Panc1 (cell line): ENCODE data around the gene NPR1.

Experiments used
- POLR2AphosphoS5 ChIP-seq: IDR thresholded peaks from 2 replicates; pipeline ENCODE4 v1.6.1; 2012; ENCODE audit warnings: mild to moderate bottlenecking, low read depth, low read length, moderate library complexity
- SIN3A ChIP-seq: IDR thresholded peaks from 2 replicates; pipeline ENCODE4 v1.6.1; 2012; ENCODE audit warnings: low read depth, mild to moderate bottlenecking, low read length, moderate library complexity, borderline replicate concordance; ENCODE audit not compliant: insufficient read depth
- TCF7L2 ChIP-seq: IDR thresholded peaks from 2 replicates; pipeline ENCODE4 v1.6.1; 2011; ENCODE audit warnings: mild to moderate bottlenecking, low read depth, low read length, inconsistent platforms
- TF ChIP-seq, protein P1 (sequence below): fragments of 450-650 bp; IDR thresholded peaks from 2 replicates; pipeline ENCODE4 v1.5.1; 2017; ENCODE audit warnings: mild to moderate bottlenecking
- TF ChIP-seq, protein P2 (sequence below), 2 experiments: IDR thresholded peaks; 2 replicates each; pipeline ENCODE4 v1.6.1; 2011 to 2012; ENCODE audit warnings: low read depth in 2 of 2, control low read depth in 1 of 2, low read length in 1 of 2, mild to moderate bottlenecking in 1 of 2, moderate library complexity in 1 of 2; ENCODE audit not compliant: insufficient read depth in 1 of 2

DNA sequence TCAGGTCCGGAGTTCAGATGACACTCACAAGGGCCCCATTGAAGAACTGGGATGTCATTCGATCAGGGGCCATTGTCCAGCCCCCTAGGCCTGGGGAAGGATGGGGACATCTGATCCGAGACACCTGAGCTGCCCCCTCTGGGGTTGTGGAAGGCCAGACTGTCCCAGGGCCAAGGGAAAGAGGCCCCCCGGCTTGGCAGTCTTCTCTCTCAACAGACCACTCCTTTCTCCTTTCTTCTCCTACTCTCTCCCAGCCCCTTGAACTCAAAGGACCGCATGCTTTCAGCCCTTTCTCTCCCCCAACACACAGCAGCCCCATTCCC, 49.2 kb upstream of the NPR1 start:
- TF ChIP-seq POLR2AphosphoS5: no peak
- TF ChIP-seq, protein P1, sequence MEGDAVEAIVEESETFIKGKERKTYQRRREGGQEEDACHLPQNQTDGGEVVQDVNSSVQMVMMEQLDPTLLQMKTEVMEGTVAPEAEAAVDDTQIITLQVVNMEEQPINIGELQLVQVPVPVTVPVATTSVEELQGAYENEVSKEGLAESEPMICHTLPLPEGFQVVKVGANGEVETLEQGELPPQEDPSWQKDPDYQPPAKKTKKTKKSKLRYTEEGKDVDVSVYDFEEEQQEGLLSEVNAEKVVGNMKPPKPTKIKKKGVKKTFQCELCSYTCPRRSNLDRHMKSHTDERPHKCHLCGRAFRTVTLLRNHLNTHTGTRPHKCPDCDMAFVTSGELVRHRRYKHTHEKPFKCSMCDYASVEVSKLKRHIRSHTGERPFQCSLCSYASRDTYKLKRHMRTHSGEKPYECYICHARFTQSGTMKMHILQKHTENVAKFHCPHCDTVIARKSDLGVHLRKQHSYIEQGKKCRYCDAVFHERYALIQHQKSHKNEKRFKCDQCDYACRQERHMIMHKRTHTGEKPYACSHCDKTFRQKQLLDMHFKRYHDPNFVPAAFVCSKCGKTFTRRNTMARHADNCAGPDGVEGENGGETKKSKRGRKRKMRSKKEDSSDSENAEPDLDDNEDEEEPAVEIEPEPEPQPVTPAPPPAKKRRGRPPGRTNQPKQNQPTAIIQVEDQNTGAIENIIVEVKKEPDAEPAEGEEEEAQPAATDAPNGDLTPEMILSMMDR: no peak
- no peak for TF ChIP-seq SIN3A
- TF ChIP-seq, protein P2, sequence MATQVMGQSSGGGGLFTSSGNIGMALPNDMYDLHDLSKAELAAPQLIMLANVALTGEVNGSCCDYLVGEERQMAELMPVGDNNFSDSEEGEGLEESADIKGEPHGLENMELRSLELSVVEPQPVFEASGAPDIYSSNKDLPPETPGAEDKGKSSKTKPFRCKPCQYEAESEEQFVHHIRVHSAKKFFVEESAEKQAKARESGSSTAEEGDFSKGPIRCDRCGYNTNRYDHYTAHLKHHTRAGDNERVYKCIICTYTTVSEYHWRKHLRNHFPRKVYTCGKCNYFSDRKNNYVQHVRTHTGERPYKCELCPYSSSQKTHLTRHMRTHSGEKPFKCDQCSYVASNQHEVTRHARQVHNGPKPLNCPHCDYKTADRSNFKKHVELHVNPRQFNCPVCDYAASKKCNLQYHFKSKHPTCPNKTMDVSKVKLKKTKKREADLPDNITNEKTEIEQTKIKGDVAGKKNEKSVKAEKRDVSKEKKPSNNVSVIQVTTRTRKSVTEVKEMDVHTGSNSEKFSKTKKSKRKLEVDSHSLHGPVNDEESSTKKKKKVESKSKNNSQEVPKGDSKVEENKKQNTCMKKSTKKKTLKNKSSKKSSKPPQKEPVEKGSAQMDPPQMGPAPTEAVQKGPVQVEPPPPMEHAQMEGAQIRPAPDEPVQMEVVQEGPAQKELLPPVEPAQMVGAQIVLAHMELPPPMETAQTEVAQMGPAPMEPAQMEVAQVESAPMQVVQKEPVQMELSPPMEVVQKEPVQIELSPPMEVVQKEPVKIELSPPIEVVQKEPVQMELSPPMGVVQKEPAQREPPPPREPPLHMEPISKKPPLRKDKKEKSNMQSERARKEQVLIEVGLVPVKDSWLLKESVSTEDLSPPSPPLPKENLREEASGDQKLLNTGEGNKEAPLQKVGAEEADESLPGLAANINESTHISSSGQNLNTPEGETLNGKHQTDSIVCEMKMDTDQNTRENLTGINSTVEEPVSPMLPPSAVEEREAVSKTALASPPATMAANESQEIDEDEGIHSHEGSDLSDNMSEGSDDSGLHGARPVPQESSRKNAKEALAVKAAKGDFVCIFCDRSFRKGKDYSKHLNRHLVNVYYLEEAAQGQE (IDR thresholded peaks at IDR 0.05; ENCODE audit: insufficient read depth in 1 of 2, low read depth in 2 of 2, low read length in 1 of 2): no peak
- no peak for TF ChIP-seq TCF7L2
